HG02943 (cell line): ENCODE results near the gene KRT17.
"Not testable (repeated sequence)": the region's sequence is repeated elsewhere in the genome, so short reads cannot be mapped to it uniquely, and the experiment has no call there.

Experiments used
- ATAC-seq: cut with Tn5 transposase; IDR thresholded peaks from one replicate; pipeline ENCODE4 v1.9.1; 2021; ENCODE audit warnings: mild to moderate bottlenecking, low read depth, moderate library complexity; ENCODE audit not compliant: unreplicated experiment

Gene KRT17

DNA sequence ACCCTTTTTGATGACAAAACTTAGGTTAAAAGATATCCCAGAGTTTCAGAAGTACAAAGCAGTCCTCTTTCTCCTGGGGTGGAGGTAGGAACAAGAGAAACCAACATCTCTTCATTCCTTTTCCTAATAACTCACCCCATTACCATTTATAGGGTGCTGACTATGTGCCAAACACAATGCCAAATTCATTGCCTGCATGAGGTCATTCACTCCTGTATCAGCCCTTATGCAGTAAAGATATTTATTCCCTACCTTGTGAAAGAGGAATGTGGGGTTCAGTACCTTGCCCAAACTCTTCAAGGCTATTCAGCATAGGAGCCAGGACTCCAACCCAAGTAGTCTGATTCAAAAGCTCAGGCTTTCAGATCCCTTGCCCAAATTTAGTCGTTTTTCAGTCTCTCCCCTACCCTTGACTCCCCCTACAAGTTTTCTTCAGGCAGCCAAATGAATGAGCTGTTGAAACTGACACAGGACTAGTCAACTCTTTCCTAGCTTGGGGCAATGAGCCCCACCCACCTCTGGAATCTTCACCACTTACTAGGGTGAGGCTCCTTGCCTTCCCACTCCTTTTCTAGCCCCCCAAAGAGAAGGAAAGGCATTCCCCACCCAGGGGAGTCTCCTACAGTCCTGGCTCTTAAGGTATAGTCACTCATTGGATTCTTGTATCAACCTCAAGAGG is 43.5 kb downstream of the KRT17 start:
- ATAC-seq, result no peak

DNA sequence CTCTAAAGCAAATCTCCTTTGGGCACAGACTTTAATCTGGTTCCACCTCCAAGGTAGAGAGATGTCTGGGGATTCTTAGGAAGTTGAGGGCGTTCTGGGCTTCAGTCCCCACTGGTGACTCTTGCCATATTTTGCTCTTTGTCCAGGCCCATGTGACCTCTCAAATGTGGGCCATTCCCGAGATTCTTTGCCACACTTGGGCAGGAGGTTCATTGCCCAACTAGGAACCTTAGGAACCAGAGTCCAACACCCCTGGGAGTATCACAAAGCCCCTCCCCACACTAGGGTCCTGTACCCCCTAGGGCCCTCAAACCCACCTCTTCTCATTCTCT is 44.2 kb downstream of the KRT17 start:
- no peak for ATAC-seq

DNA sequence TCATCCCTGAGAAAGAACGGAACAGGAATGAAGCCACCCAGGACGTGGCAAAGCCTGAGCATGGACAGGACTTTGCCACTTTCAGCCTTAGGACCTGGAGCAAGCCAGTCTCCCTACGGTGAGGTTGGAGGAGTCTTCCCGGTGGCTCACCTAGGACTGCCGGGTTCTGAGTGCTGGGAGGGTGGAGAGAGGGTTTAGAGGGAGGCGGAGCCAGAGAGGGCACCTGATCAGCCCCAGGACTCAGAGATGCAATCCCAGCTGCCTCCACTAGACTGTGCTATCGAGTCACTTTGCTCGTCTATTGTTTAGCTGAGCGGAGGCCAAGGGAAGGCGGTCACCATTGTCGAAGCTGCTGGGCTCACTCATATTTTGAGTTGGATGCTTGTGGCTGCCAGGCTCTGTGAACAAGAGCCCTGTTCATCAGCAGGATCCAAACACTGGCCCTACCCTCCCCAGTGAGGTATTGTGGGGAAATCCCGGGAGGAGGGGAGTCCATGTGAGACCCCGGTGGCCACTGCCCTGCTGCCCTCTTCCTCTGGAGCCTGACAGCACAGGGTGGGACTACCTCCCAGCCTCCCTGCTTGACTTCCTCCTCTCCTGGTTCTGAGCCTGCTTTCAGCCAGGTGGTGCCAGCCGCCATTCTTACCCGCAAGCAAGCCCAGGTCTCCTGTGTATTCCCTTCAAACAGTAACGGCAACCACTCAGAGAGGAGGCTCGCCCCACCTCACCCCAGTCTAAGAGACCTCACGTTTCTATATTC is 44.7 kb downstream of the KRT17 start:
- no peak for ATAC-seq

DNA sequence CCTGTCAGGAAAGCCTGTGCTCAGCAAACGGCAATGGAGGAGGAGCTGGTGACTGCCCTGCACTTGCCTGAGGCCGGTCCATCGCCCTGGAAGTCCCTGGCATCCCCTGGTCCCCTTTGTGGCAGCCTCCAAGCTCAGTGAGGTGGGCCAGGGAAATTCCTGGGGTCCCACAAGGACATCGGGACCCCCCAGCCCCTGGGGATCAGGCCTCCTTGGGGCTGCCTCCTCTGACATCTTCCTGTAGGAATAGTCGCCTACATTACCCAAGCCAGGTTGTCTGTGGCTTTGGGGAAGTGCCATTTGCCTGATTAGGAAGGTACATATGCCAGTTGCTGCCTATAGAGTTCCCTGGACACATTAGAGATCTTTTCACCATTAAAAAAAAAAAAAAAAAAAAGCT is 45.4 kb downstream of the KRT17 start:
- ATAC-seq, result no peak

DNA sequence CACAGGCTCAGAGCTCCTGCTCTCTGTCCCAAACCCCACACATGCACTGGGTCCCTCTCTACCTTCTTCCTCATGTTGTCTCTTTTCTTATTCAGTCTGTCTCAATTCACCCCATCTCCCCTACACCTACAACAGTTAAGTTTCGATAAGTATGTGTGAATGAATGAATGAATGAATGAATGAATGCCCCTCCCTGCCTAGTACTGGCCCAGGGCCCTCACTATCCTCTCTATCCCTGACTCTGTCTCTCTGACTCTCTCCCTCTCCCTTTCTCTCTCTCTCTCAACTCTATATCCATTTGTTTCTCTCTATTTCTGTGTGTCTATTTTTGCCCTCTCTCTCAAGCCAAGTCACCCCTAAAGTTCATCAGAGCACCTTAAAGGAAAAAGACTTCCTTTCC is 45.8 kb downstream of the KRT17 start:
- no peak for ATAC-seq

DNA sequence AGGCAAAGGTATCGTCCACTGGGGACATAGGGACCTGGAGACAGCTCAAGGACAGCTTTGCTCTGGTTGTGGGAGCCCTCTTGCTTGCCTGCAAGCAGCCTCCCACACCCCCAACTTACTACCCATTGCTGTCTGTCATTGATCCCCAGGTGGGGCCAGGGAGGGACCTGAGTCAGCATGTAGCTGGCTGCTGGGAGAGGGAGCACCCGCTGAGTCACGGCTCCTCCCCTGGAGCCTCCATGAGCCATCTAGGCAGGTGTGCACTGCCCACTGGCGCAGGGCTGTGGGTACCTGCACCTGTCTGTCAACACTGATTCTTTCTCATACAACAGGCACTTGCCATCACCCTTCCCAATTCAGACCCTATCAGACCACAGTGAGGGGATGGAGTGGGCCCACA is 47.6 kb downstream of the KRT17 start:
- not testable (repeated sequence) for ATAC-seq

DNA sequence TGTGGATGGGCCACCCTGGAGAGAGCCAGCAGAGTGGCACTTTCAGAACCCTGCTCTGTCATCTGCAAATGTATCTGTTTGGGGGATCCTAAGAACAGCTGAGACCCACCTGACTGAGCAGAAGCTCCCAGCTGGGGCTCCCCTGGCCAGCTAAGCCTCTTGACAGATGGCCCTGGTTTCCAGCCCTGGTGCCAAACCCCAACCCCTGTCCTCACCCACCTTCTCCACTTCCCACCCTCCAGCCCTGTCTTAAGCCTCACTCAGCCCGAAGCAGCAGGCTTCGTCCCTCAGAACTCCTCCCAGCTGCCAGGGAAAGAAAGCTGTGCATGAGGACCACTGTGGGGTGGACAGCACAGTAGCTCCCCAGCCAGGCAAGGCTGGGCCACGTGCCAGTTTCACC is 49.0 kb downstream of the KRT17 start:
- no peak for ATAC-seq

DNA sequence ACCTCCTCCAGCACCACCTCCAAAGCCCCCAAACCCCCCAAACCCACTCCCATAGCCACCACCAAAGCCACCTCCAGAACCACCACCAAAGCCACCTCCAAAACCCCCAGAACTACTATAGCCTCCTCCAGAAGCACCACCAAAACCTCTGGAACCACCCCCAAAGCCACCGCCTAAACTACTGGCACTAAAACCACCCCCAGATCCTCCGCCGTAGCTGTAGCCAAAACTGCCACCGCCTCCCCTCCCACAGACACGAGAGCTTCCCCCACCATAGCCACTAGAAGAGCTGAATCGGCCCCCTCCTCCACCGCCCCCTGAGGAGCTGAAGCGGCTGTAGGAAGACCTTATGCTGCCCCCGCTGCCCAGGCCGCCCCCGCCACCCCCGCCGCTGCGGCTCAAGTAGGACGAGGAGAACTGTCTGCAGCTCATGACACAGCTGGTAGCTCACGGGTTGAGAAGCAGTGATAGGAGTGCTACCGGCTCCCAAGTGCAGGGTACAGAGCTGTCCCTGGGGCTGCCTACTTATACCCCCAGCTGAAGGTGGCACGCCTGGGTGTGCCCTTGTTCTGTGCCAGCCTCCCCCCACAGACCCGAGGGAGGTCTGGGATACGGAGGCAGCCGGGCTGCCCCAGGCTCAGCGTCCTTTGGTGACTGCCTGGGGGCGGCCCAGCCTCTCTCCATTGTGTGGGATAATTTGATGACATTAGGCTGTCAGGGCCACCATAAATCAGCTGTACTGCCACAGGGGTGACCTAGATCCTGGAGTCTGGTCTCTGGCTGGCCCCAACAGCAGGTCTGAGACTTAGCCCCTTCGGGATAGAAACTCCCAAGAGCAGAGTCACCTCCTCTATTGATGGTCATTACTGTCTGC is 52.6 kb downstream of the KRT17 start, which contains the start of gene KRT9:
Gene KRT9, minus strand, starts transcription at position 499 of the 874 bp plus-strand sequence. Its CDS starts 67 bp downstream, at position 432.
- ATAC-seq, result no peak
